HepG2 (cell line): Measurements from ENCODE around the gene WWP2. TPM values are rescaled to one million over a fixed set of nuclear protein-coding genes. Genes with fewer than 3 reads are reported as not detected.

Experiments used
- CBX2 ChIP-seq, 2 experiments: fragments of 200-600 bp in 1 of 2; sonication (generic); formaldehyde crosslinking in 1 of 2; IDR thresholded peaks; 2 replicates each; pipeline versions ENCODE4 v1.7.0 to v1.8.1; 2018 to 2022; ENCODE audit warnings: low read depth in 2 of 2, low read length in 1 of 2, mild to moderate bottlenecking in 1 of 2, missing genetic modification reagents in 1 of 2
- CEBPG ChIP-seq: IDR thresholded peaks from 2 replicates; pipeline ENCODE4 v1.6.1; 2016
- CHD2 ChIP-seq: IDR thresholded peaks from 2 replicates; pipeline ENCODE4 v1.6.1; 2011; ENCODE audit warnings: low read depth, low read length, improper control_type of control experiment
- FLYWCH1 ChIP-seq: sonication (generic); formaldehyde crosslinking; IDR thresholded peaks from 2 replicates; pipeline ENCODE4 v1.8.1; 2023; ENCODE audit warnings: mild to moderate bottlenecking, missing genetic modification reagents
- HDAC1 ChIP-seq: sonication (generic); formaldehyde crosslinking; IDR thresholded peaks from 2 replicates; pipeline ENCODE4 v1.5.1; 2020; ENCODE audit warnings: mild to moderate bottlenecking, missing genetic modification reagents
- HNRNPK ChIP-seq: fragments of 200-400 bp; formaldehyde crosslinking; IDR thresholded peaks from 2 replicates; pipeline ENCODE4 v1.6.1; 2018; ENCODE audit warnings: low read length, low read depth, moderate library complexity, mild to moderate bottlenecking; ENCODE audit not compliant: poor library complexity, severe bottlenecking
- HOXA7 ChIP-seq: sonication (generic); formaldehyde crosslinking; IDR thresholded peaks from 2 replicates; pipeline ENCODE4 v1.8.1; 2022; ENCODE audit warnings: mild to moderate bottlenecking, missing genetic modification reagents, moderate library complexity
- KAT7 ChIP-seq: IDR thresholded peaks from 2 replicates; pipeline ENCODE4 v1.6.1; 2018; ENCODE audit warnings: borderline replicate concordance, missing compliant biosample characterization
- KDM1A ChIP-seq: IDR thresholded peaks from 2 replicates; pipeline ENCODE4 v1.6.1; 2016; ENCODE audit warnings: missing compliant biosample characterization
- MBD4 ChIP-seq: IDR thresholded peaks from 2 replicates; pipeline ENCODE4 v1.6.1; 2012; ENCODE audit warnings: low read length, inconsistent platforms, borderline replicate concordance
- REPIN1 ChIP-seq: sonication (generic); formaldehyde crosslinking; IDR thresholded peaks from 2 replicates; pipeline ENCODE4 v1.8.0; 2022; ENCODE audit warnings: missing genetic modification reagents, low read depth, mild to moderate bottlenecking, borderline replicate concordance
- SIN3B ChIP-seq: fragments of 150-350 bp; IDR thresholded peaks from 2 replicates; pipeline ENCODE4 v1.6.1; 2014; ENCODE audit warnings: low read length
- SUZ12 ChIP-seq: fragments of 150-350 bp; IDR thresholded peaks from 2 replicates; pipeline ENCODE4 v1.6.1; 2014; ENCODE audit warnings: low read depth, low read length
- YY1 ChIP-seq: IDR thresholded peaks from 2 replicates; pipeline ENCODE4 v1.6.1; 2011; ENCODE audit warnings: low read length, low read depth, moderate library complexity, mild to moderate bottlenecking; ENCODE audit not compliant: insufficient read depth, insufficient replicate concordance
- ZNF383 ChIP-seq: sonication (generic); formaldehyde crosslinking; IDR thresholded peaks from 2 replicates; pipeline ENCODE4 v1.4.0; 2020; ENCODE audit warnings: missing genetic modification reagents, mild to moderate bottlenecking, borderline replicate concordance
- ZNF430 ChIP-seq: sonication (generic); formaldehyde crosslinking; IDR thresholded peaks from 2 replicates; pipeline ENCODE4 v1.9.0; 2021; ENCODE audit warnings: mild to moderate bottlenecking, missing genetic modification reagents
- ZNF556 ChIP-seq: sonication (generic); formaldehyde crosslinking; IDR thresholded peaks from 2 replicates; pipeline ENCODE4 v1.4.0; 2020; ENCODE audit warnings: mild to moderate bottlenecking, missing genetic modification reagents, borderline replicate concordance
- ZNF563 ChIP-seq: sonication (generic); formaldehyde crosslinking; IDR thresholded peaks from 2 replicates; pipeline ENCODE4 v1.8.0; 2022; ENCODE audit warnings: mild to moderate bottlenecking, moderate library complexity, missing genetic modification reagents
- ZNF724P ChIP-seq: sonication (generic); formaldehyde crosslinking; IDR thresholded peaks from 2 replicates; pipeline ENCODE4 v1.8.0; 2022; ENCODE audit warnings: missing genetic modification reagents, borderline replicate concordance
- polyA plus RNA-seq, 8 experiments: library from polyadenylated mRNA; depleted of rRNA in 3 of 8; stranded (reverse) in 7 of 8; unstranded in 1 of 8; fragments of >200 nt; fragmentation: Illumina TruSeq in 4 of 8; extraction: Trizol in 4 of 8; gene quantifications; 2 replicates each; pipeline versions ENCODE4 v1.2.1 to v1.2.3, GENCODE V29; 2011 to 2016; ENCODE audit warnings: low read depth in 4 of 8, missing spikeins in 1 of 8, mixed read lengths in 1 of 8; ENCODE audit not compliant: insufficient read depth in 1 of 8
- total RNA-seq, 5 experiments: library from RNA; depleted of rRNA; stranded (reverse); fragments of >200 nt; fragmentation: Illumina TruSeq; extraction: Trizol; gene quantifications; 2 replicates each; pipeline ENCODE4 v1.2.3, GENCODE V29; 2016; ENCODE audit warnings: low read depth in 1 of 5
- TF ChIP-seq, protein P1 (sequence below): sonication (generic); formaldehyde crosslinking; IDR thresholded peaks from 2 replicates; pipeline ENCODE4 v1.5.0; 2020; ENCODE audit warnings: mild to moderate bottlenecking, missing genetic modification reagents, borderline replicate concordance
- TF ChIP-seq, protein P2 (sequence below): sonication (generic); formaldehyde crosslinking; IDR thresholded peaks from 2 replicates; pipeline ENCODE4 v1.5.1; 2020; ENCODE audit warnings: missing genetic modification reagents, mild to moderate bottlenecking, borderline replicate concordance
- TF ChIP-seq, protein P3 (sequence below): fragments of 450-650 bp; IDR thresholded peaks from 2 replicates; pipeline ENCODE4 v1.6.1; 2017

The WWP2 gene
- total and polyA plus RNA-seq, 2 of the 13 experiments (the other 11 are each of a cell fraction or from before 2014, with no cell fraction given) = 11.4 to 28.2 TPM

DNA sequence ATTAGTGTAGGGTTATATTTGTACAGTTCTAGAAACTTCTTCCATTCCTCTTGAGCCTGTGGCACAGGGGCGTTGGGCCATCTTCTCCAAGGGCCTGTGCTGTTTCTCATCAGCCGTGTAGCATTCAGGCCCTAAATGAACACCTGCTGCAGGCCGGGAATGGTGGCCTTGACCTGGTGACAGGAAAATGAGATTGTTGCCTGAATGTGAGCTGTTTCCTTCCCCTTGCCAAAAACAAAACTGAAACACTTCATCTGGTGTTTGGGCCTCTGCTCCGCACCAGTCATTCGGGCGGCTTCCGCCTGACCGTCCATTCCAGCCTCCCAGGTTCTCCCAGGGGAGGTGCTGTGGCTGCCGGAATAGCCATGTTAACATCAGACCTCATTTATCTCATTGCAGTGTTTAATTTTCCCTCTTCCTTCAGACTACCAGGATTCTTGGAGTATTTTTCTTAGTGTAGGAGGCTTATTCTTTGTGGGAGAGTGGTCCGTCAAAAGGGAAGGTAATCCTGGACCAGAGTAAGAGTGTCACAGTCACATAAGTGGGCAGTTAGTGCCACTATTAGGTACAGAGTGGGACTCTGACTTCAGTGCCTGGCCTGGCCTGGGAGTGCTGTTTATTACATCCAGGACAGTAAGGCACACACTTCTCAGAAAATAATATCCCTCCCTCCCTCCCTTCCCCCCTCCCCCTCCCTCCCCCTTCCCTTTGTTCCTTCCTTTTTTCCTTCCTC, 61.9 kb downstream of the WWP2 start (continued):
- TF ChIP-seq CEBPG (CRISPR knock-in tag) (no peak), YY1 (no peak), HDAC1 (CRISPR knock-in tag) (peak; percentile 71), FLYWCH1 (CRISPR knock-in tag) (no peak), ZNF724P (no peak), SIN3B (no peak), ZNF383 (CRISPR knock-in tag) (no peak), CHD2 (no peak), REPIN1 (CRISPR knock-in tag) (no peak), ZNF563 (CRISPR knock-in tag) (no peak), SUZ12 (no peak), KDM1A (CRISPR knock-in tag) (no peak), KAT7 (CRISPR knock-in tag) (0 out of 2 replicates have a peak, but pooled peaks have one; percentile 30), HNRNPK (peak; percentile 99), ZNF556 (CRISPR knock-in tag) (0 out of 2 replicates have a peak, but pooled peaks have one; percentile 23), MBD4 (no peak), CBX2 (IDR thresholded peaks at IDR 0.05; ENCODE audit: low read depth, low read length) (no peak), CBX2 (CRISPR knock-in tag; IDR thresholded peaks at IDR 0.05; ENCODE audit: low read depth) (no peak), HOXA7 (CRISPR knock-in tag) (no peak), ZNF430 (CRISPR knock-in tag) (0 out of 2 replicates have a peak, but pooled peaks have one; percentile 32)
- TF ChIP-seq, protein P1, sequence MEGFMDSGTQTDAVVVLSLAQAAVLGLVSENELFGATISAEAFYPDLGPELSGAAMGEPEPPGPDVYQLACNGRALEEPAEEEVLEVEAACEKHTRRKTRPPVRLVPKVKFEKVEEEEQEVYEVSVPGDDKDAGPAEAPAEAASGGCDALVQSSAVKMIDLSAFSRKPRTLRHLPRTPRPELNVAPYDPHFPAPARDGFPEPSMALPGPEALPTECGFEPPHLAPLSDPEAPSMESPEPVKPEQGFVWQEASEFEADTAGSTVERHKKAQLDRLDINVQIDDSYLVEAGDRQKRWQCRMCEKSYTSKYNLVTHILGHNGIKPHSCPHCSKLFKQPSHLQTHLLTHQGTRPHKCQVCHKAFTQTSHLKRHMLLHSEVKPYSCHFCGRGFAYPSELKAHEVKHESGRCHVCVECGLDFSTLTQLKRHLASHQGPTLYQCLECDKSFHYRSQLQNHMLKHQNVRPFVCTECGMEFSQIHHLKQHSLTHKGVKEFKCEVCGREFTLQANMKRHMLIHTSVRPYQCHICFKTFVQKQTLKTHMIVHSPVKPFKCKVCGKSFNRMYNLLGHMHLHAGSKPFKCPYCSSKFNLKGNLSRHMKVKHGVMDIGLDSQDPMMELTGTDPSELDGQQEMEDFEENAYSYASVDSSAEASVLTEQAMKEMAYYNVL (CRISPR knock-in tag) = no peak
- TF ChIP-seq, protein P2, sequence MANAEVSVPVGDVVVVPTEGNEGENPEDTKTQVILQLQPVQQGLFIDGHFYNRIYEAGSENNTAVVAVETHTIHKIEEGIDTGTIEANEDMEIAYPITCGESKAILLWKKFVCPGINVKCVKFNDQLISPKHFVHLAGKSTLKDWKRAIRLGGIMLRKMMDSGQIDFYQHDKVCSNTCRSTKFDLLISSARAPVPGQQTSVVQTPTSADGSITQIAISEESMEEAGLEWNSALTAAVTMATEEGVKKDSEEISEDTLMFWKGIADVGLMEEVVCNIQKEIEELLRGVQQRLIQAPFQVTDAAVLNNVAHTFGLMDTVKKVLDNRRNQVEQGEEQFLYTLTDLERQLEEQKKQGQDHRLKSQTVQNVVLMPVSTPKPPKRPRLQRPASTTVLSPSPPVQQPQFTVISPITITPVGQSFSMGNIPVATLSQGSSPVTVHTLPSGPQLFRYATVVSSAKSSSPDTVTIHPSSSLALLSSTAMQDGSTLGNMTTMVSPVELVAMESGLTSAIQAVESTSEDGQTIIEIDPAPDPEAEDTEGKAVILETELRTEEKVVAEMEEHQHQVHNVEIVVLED (CRISPR knock-in tag) = peak; percentile 1; the same call in 1 of the 2 replicates
- TF ChIP-seq, protein P3, sequence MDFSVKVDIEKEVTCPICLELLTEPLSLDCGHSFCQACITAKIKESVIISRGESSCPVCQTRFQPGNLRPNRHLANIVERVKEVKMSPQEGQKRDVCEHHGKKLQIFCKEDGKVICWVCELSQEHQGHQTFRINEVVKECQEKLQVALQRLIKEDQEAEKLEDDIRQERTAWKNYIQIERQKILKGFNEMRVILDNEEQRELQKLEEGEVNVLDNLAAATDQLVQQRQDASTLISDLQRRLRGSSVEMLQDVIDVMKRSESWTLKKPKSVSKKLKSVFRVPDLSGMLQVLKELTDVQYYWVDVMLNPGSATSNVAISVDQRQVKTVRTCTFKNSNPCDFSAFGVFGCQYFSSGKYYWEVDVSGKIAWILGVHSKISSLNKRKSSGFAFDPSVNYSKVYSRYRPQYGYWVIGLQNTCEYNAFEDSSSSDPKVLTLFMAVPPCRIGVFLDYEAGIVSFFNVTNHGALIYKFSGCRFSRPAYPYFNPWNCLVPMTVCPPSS = no peak
